H1 (cell line): ENCODE results near the gene UPF3A. TPM values are rescaled to one million over a fixed set of nuclear protein-coding genes. Genes with fewer than 3 reads are reported as not detected.

ENCODE experiments used
- BACH1 ChIP-seq: IDR thresholded peaks from 2 replicates; pipeline ENCODE4 v1.6.1; 2012; ENCODE audit warnings: low read length, improper control_type of control experiment
- CREB1 ChIP-seq: IDR thresholded peaks from 2 replicates; pipeline ENCODE4 v1.6.1; 2012; ENCODE audit warnings: inconsistent platforms
- GABPA ChIP-seq: IDR thresholded peaks from 2 replicates; pipeline ENCODE4 v1.6.1; 2011; ENCODE audit warnings: mild to moderate bottlenecking, low read length, moderate library complexity, borderline replicate concordance; ENCODE audit not compliant: insufficient read depth
- KDM1A ChIP-seq: fragments of 200-600, 300-600 bp; sonication (generic); IDR thresholded peaks from 2 replicates; pipeline ENCODE4 v1.7.1; 2016; ENCODE audit warnings: mild to moderate bottlenecking, low read length, borderline replicate concordance
- KDM4A ChIP-seq: IDR thresholded peaks from one replicate; pipeline ENCODE4 v1.7.1; 2012; ENCODE audit warnings: low read depth, mild to moderate bottlenecking, moderate library complexity, low read length, inconsistent platforms; ENCODE audit not compliant: severe bottlenecking
- SIX5 ChIP-seq: IDR thresholded peaks from 2 replicates; pipeline ENCODE4 v1.6.1; 2011; ENCODE audit warnings: mild to moderate bottlenecking, low read depth, low read length
- TAF7 ChIP-seq: optimal IDR thresholded peaks from 2 replicates; pipeline ENCODE3; 2011; ENCODE audit warnings: low read depth, mild to moderate bottlenecking, inconsistent platforms, low read length, moderate library complexity, borderline replicate concordance
- TCF12 ChIP-seq: IDR thresholded peaks from 2 replicates; pipeline ENCODE4 v1.6.1; 2011; ENCODE audit warnings: low read depth, mild to moderate bottlenecking, low read length
- polyA plus RNA-seq, 7 experiments: library from polyadenylated mRNA; depleted of rRNA in 3 of 7; stranded (reverse) in 5 of 7; unstranded in 2 of 7; fragments of >200 nt in 5 of 7; fragments of 200-250 nt in 2 of 7; gene quantifications; 1 replicate in 5 of 7; 2 replicates in 1 of 7; 4 replicates in 1 of 7; pipeline versions ENCODE4 v1.2.1 to v1.2.3, GENCODE V29; 2011 to 2013; ENCODE audit warnings: missing spikeins in 2 of 7, mixed read lengths in 2 of 7
- total RNA-seq: library from RNA; stranded (reverse); fragmentation: NEBNext Ultra II Directional; extraction: Animal tissue kit (Norgen Biotek cat#: 25700); gene quantifications from 2 replicates; pipeline ENCODE4 v1.2.1, GENCODE V29; 2021
- TF ChIP-seq, protein P1 (sequence below): fragments of 300-600 bp; sonication (generic); IDR thresholded peaks from 2 replicates; pipeline ENCODE4 v1.7.1; 2012; ENCODE audit warnings: low read length, moderate library complexity, mild to moderate bottlenecking, inconsistent platforms; ENCODE audit not compliant: insufficient replicate concordance

UPF3A gene
- total and polyA plus RNA-seq, 2 of the 8 experiments (the other 6 are each of a cell fraction or from before 2014, with no cell fraction given), result 47.1 to 58.2 TPM

DNA sequence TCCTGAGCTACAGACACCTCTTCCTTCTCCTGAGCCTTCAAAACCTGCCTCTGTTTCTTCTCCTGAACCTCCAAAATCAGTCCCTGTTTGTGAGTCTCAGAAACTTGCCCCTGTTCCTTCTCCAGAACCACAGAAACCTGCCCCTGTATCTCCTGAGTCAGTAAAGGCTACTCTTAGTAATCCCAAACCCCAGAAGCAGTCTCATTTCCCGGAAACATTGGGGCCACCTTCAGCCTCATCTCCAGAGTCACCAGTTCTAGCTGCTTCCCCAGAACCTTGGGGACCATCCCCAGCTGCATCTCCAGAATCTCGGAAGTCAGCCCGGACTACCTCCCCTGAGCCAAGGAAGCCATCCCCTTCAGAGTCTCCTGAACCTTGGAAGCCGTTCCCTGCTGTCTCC is 42.9 kb downstream of the UPF3A start (continued):
- TF ChIP-seq, protein P1, sequence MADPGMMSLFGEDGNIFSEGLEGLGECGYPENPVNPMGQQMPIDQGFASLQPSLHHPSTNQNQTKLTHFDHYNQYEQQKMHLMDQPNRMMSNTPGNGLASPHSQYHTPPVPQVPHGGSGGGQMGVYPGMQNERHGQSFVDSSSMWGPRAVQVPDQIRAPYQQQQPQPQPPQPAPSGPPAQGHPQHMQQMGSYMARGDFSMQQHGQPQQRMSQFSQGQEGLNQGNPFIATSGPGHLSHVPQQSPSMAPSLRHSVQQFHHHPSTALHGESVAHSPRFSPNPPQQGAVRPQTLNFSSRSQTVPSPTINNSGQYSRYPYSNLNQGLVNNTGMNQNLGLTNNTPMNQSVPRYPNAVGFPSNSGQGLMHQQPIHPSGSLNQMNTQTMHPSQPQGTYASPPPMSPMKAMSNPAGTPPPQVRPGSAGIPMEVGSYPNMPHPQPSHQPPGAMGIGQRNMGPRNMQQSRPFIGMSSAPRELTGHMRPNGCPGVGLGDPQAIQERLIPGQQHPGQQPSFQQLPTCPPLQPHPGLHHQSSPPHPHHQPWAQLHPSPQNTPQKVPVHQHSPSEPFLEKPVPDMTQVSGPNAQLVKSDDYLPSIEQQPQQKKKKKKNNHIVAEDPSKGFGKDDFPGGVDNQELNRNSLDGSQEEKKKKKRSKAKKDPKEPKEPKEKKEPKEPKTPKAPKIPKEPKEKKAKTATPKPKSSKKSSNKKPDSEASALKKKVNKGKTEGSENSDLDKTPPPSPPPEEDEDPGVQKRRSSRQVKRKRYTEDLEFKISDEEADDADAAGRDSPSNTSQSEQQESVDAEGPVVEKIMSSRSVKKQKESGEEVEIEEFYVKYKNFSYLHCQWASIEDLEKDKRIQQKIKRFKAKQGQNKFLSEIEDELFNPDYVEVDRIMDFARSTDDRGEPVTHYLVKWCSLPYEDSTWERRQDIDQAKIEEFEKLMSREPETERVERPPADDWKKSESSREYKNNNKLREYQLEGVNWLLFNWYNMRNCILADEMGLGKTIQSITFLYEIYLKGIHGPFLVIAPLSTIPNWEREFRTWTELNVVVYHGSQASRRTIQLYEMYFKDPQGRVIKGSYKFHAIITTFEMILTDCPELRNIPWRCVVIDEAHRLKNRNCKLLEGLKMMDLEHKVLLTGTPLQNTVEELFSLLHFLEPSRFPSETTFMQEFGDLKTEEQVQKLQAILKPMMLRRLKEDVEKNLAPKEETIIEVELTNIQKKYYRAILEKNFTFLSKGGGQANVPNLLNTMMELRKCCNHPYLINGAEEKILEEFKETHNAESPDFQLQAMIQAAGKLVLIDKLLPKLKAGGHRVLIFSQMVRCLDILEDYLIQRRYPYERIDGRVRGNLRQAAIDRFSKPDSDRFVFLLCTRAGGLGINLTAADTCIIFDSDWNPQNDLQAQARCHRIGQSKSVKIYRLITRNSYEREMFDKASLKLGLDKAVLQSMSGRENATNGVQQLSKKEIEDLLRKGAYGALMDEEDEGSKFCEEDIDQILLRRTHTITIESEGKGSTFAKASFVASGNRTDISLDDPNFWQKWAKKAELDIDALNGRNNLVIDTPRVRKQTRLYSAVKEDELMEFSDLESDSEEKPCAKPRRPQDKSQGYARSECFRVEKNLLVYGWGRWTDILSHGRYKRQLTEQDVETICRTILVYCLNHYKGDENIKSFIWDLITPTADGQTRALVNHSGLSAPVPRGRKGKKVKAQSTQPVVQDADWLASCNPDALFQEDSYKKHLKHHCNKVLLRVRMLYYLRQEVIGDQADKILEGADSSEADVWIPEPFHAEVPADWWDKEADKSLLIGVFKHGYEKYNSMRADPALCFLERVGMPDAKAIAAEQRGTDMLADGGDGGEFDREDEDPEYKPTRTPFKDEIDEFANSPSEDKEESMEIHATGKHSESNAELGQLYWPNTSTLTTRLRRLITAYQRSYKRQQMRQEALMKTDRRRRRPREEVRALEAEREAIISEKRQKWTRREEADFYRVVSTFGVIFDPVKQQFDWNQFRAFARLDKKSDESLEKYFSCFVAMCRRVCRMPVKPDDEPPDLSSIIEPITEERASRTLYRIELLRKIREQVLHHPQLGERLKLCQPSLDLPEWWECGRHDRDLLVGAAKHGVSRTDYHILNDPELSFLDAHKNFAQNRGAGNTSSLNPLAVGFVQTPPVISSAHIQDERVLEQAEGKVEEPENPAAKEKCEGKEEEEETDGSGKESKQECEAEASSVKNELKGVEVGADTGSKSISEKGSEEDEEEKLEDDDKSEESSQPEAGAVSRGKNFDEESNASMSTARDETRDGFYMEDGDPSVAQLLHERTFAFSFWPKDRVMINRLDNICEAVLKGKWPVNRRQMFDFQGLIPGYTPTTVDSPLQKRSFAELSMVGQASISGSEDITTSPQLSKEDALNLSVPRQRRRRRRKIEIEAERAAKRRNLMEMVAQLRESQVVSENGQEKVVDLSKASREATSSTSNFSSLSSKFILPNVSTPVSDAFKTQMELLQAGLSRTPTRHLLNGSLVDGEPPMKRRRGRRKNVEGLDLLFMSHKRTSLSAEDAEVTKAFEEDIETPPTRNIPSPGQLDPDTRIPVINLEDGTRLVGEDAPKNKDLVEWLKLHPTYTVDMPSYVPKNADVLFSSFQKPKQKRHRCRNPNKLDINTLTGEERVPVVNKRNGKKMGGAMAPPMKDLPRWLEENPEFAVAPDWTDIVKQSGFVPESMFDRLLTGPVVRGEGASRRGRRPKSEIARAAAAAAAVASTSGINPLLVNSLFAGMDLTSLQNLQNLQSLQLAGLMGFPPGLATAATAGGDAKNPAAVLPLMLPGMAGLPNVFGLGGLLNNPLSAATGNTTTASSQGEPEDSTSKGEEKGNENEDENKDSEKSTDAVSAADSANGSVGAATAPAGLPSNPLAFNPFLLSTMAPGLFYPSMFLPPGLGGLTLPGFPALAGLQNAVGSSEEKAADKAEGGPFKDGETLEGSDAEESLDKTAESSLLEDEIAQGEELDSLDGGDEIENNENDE, result no peak
- TF ChIP-seq TAF7 (no peak), GABPA (no peak), BACH1 (no peak), CREB1 (no peak), SIX5 (no peak), KDM1A (no peak), TCF12 (no peak), KDM4A (no peak)
